HCEC 1CT (cell line): Measurements from ENCODE around the gene CDK4.
A peak's percentile ranks its signal among the peaks of the same experiment; 100 is the strongest.

Experiments used
- DNase-seq: peaks from one replicate; pipeline ENCODE4 v3.0.0-alpha.2; 2017

Gene CDK4

GRCh38 chr12:57736741-57737466 lies 15.2 kb downstream of the CDK4 start:
- no peak for DNase-seq

- DNase-seq: peak; percentile 57
These were observed 16.0 kb downstream of the CDK4 start for GRCh38 chr12:57735952-57736740.

- no peak for DNase-seq
These were observed 16.8 kb downstream of the CDK4 start for GRCh38 chr12:57735198-57735855.

GRCh38 chr12:57734591-57734990 lies 17.5 kb downstream of the CDK4 start:
- no peak for DNase-seq

DNA sequence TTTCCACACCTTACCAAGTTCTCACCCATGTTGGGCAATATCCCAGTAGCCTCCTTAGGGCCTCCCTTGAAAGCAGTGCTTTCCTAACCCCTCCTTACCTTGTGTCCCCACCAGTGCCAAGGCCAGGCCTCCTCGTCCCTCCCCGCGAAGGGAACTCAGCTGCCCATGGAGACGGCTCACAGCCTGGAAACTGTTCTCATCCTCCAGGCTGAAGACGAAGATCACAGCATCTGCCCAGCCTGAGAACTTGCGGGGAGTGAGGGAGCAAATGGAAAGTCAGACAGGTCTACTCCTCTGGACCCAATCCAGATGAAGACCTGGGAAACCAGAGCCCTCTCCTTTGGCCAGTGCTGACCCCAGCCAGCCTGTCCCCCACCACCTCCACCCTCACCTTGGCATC lies 18.2 kb downstream of the CDK4 start:
- no peak for DNase-seq

- no peak for DNase-seq
These were observed 19.1 kb downstream of the CDK4 start for GRCh38 chr12:57732726-57733593.

DNA sequence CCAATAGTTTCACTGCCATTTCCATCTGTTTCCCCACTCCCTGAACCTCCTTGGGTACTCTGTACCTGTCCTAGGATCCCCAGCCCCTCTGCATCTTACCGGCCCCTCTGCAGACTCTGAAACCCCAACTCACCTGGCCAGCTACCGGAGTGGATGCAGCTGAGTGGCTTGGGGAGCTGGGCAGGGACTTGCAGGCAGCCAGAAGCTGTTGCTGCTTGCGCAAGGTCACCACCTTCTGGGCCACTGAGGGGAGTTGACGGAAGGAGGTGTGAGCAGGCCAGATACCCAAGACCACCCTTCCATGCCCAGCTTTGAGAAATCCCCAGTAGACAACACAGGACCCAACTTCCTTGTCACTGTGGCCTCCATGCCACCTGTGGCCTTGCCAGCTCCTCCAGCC lies 19.8 kb downstream of the CDK4 start:
- no peak for DNase-seq

DNA sequence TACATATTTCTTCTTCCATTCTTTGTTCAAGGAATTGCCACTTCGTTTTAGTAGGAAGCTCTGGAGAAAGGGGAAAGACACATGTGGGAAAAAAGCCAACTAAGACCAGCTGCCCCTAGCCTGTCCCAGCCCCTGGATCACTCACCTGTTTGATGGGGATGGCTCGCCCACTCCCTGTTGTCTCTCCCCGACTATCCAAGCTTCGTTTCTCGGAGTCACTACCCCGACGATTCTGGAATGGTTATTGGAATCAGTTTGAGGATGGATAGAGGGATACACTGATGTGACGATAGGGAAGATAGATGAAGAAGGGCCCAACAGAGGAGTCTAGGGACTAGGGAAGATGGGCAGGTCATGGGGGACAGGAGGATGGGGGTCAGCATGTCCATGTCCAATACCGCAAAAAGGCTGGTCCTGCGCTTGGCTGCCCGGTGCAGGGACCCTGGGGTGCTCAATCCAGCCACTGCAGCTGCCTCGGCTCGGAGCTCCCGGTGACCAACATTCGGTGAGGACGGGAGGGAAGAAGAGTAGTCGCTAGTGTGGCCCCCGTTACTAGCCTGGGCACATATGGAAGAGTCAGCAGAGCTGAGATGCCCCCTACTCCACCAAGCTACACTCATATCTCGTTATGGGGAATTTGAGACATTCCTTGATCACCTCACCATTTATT lies 20.6 kb downstream of the CDK4 start:
- no peak for DNase-seq

DNA sequence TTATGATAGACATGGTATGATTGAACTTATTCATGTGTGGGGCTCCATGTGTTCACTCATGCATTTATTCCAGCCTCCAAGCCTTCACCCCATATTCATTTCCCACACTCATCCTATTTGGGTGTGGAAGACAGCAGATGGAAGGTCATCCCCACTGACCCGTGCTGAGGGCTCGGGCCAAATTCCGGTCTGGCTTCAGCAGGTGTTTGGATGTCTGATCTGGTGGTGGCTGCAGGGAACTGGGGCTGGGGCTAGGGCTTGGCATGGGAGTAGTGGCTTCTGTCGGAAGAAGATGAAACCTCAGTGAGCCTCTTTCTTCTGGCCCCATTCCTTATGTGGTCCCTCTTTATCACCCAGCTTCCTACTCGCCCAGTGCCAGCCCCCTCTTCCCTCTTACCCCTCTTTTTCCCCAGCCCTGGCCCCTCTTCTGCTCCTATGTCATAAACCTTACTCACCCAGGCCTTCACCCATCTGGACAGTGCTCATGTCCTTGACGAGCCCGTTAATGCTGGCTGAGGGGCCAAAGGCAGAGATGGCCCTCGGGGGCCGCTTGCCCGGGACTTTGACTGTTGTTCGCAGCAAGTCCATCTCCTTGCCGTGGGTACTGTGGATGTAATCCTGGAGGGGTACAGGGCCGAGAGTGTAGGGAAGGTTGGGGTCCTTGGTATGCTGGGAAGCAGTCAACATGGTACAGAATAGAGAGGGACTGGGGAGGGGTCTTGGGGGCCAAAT lies 21.6 kb downstream of the CDK4 start:
- no peak for DNase-seq

DNA sequence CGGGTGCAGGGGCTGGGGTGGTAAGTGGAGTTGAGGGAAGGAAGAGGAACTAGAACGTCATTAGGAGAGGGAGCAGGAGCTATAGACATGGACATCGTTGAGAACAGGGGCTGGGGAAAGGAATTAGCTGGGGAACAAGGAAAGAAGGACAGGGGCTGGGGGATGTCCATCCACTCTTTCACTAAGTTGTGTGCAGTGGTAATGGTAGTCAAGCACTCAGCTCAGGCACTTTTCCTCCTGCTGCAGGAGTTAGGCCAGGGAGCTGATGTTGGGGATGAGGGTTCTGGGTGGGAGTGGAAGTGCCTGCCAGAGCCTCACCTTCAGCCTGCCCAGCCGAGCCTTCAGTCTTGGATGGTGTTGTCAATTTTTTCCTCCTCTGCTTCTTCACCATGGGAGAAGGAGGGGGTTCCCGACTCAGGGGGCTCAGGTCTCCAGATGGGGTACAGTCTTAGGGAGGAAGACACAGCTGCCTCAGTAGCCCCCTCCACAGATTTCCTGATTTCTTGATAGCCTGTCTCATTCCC lies 22.7 kb downstream of the CDK4 start:
- DNase-seq: no peak

DNA sequence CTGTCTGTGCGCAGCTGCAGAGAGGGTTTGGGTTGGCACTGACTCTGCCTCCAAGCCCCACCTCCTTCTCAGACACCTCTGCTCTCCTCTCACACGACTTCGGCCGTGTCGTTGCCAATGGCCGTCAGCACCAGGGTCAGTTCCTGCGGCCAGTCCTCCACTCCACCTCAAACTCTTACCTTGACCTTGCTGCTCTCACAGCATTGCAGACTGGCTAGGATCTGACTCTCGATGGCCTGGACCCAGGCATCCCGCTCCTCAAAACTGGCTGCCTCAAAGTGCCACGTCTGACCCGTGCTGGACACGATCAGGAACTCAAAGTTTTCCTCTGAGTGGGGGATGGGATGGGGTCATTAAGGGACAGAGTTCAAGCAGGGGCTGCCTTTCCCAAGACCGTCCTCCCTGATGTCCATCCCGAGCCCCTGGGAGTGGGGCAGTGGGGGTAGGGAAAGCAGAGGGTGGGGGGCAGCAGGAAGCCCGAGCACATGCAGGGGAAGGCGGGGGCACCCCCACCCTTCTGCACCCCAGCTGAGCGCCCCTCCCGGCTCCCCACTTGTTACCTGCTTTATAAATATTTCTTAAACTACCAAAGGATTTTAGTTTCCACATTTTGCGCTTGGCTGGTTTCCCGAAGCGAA lies 24.2 kb downstream of the CDK4 start:
- DNase-seq: no peak

GRCh38 chr12:57726884-57727757 lies 25.0 kb downstream of the CDK4 start:
- no peak for DNase-seq

GRCh38 chr12:57726151-57726883 lies 25.8 kb downstream of the CDK4 start:
- DNase-seq: peak; percentile 87

GRCh38 chr12:57725851-57726150 lies 26.3 kb downstream of the CDK4 start:
- no peak for DNase-seq

DNA sequence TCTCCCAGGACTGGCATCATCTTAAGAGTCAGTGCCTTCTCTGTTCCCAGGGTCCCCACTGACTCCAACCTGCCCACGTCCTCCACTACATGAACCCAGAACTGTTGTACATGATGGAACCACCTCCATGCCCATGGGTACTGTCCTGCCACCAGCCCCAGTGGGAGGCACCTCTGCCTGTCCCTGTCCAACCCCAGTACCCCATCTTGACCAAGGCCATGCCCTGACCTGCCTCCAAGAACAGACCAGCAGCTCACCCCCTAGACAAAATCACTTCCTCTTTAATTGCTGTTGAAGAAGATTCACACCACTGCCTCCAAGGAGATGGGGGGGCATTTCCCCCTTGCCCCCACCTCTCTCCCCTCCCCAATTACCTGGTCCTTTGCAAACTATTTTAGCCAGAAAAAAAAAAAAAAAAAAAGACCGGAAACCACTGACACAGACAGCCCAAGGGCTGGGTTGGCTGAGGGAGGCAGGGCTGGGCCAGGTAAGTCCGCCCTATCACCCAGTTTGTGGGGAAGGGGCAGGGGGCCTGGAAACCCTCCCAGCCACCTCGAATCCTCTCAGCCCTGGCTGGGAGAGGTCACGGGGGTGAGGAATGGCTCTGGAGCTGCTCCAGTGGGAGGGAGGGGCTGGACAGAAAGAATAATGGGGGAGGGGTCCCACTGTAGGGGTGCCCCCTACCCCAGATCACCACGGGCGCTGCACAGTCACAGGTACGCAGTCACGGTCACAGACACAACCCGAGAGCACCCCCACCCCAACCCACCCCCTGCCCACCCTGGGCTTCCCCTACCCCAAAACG lies 27.0 kb downstream of the CDK4 start:
- no peak for DNase-seq

DNA sequence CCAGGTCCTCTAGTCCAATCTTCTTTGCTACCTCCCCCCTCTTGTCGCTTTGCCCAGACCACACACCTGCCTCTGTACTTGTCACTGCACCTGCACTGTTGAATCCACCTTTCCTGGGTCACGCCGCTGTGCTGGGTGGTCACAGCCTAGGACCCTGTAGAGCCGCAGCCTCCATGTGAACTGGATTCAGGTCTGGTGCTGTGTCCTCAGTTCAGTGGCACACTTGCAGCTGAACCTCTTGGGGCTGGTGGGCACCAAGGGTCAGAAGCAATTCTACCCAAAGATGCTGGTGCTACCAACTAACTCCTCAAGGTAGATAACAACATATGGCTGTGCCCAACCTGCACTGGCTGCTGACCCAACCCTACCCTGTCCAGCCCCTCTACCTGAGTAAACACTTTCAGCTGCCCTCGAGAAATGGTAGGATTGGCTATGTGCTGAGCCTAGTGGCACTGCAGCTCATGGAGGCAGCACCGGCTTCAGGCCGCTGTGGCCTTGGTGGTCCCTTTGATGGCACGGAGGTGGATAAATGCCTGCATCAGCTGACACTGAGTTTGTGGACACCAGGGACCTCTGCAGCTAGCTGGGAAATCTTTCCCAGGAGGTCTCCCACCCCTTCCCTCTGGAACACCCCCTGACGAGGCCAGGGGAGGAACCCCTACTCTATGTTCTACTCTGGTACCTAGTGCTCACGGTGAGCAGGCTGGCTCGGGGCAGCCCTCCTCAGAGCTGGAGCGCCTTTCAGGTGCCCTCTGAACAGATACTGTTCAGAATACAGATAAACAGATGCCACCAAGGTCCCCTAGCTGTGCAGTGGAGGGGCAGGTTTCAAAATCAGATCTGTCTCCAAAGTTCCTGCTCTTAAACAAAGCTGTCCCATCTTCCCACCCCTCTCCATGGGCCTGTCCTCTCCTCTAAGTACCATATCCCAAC lies 27.8 kb downstream of the CDK4 start:
- no peak for DNase-seq

GRCh38 chr12:57723630-57723962 lies 28.5 kb downstream of the CDK4 start:
- no peak for DNase-seq
